ENCODE results near the gene CTNND2.

CTNND2 gene

DNA sequence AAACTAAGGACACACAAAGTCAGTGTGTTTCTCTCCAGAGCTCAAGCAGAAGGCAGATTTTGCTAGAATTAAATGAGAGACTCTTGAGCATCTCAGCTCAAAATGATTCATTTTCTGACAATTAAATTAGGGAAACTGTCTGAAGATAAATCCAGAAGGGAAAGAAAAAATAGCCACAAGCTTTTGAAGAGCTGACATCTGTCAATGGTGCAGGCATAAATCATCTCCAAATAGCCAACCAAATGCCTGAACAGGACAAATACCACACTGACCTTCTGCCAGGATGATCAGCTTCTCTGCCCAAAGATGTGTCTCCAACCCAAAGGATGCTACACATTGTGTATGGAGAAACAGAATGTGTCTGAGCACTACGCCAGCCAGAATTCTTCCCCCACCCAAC lies 199.3 kb downstream of the CTNND2 start:
- Histone ChIP-seq H3K79me2 (ENCODE audit: control insufficient read depth, low read length) (no peaks in the 10 kb centered on the region), H3K36me3 (ENCODE audit: control insufficient read depth, low read length) (no peaks in the 10 kb centered on the region), H3K4me3 (ENCODE audit: low read length) (no peak overlapping the region), H3K4me1 (ENCODE audit: control insufficient read depth, low read length) (no peaks in the 10 kb centered on the region), H3K9me2 (replicated peaks; ENCODE audit: control insufficient read depth, low read length) (no peaks in the 10 kb centered on the region; the same call in 1 of the 2 replicates), H3K4me2 (ENCODE audit: low read length) (no peak overlapping the region), H3K27me3 (ENCODE audit: control insufficient read depth, low read length) (no peaks in the 10 kb centered on the region), H3F3A (ENCODE audit: control insufficient read depth, insufficient read depth) (no peaks in the 10 kb centered on the region), H4K20me1 (ENCODE audit: control insufficient read depth, insufficient read depth, low read depth, low read length) (no peaks in the 10 kb centered on the region), H3K9me3 (ENCODE audit: control insufficient read depth, insufficient read depth, low read length) (no peaks in the 10 kb centered on the region), H3K27ac (ENCODE audit: low read depth, low read length) (no peak overlapping the region)
- TF ChIP-seq, protein P1, sequence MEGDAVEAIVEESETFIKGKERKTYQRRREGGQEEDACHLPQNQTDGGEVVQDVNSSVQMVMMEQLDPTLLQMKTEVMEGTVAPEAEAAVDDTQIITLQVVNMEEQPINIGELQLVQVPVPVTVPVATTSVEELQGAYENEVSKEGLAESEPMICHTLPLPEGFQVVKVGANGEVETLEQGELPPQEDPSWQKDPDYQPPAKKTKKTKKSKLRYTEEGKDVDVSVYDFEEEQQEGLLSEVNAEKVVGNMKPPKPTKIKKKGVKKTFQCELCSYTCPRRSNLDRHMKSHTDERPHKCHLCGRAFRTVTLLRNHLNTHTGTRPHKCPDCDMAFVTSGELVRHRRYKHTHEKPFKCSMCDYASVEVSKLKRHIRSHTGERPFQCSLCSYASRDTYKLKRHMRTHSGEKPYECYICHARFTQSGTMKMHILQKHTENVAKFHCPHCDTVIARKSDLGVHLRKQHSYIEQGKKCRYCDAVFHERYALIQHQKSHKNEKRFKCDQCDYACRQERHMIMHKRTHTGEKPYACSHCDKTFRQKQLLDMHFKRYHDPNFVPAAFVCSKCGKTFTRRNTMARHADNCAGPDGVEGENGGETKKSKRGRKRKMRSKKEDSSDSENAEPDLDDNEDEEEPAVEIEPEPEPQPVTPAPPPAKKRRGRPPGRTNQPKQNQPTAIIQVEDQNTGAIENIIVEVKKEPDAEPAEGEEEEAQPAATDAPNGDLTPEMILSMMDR (IDR thresholded peaks at IDR 0.05; ENCODE audit: low read depth, low read length, poor library complexity, severe bottlenecking) = no peak

DNA sequence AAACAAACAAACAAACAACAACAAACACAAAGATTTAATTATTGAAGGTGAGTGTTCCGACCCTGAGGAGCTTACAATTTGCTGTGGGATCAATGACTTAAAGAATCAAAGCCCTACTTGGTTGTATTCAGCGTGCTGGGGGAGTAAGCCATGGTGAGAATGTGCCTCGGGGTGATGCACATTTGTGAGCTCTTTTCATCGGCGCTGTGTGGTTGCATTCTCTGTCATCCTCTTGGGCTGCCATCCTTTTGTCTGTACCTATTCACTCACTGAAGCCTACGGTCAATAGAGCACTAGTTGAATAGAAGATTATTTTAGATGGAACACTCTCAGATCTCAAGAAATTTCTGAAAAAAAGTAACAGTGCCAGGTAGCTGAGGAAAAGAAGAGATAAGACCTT lies 203.9 kb downstream of the CTNND2 start:
- no peaks in the 10 kb centered on the region; the same call in 1 of the 2 replicates for H3K9me2 ChIP-seq (replicated peaks; ENCODE audit: control insufficient read depth, low read length)
- no peak overlapping the region for H3K4me2 ChIP-seq (ENCODE audit: low read length)
- no peak overlapping the region for H3K27ac ChIP-seq (ENCODE audit: low read depth, low read length)
- no peaks in the 10 kb centered on the region for H3K9me3 ChIP-seq (ENCODE audit: control insufficient read depth, insufficient read depth, low read length)
- H3K27me3 ChIP-seq (ENCODE audit: control insufficient read depth, low read length) = no peaks in the 10 kb centered on the region
- no peak overlapping the region for H3K4me3 ChIP-seq (ENCODE audit: low read length)
- no peaks in the 10 kb centered on the region for H3K4me1 ChIP-seq (ENCODE audit: control insufficient read depth, low read length)
- H4K20me1 ChIP-seq (ENCODE audit: control insufficient read depth, insufficient read depth, low read depth, low read length) = no peaks in the 10 kb centered on the region
- TF ChIP-seq, protein P1 (IDR thresholded peaks at IDR 0.05; ENCODE audit: low read depth, low read length, poor library complexity, severe bottlenecking) = no peak
- no peaks in the 10 kb centered on the region for H3K36me3 ChIP-seq (ENCODE audit: control insufficient read depth, low read length)
- no peaks in the 10 kb centered on the region for H3K79me2 ChIP-seq (ENCODE audit: control insufficient read depth, low read length)
- no peaks in the 10 kb centered on the region for H3F3A ChIP-seq (ENCODE audit: control insufficient read depth, insufficient read depth)

DNA sequence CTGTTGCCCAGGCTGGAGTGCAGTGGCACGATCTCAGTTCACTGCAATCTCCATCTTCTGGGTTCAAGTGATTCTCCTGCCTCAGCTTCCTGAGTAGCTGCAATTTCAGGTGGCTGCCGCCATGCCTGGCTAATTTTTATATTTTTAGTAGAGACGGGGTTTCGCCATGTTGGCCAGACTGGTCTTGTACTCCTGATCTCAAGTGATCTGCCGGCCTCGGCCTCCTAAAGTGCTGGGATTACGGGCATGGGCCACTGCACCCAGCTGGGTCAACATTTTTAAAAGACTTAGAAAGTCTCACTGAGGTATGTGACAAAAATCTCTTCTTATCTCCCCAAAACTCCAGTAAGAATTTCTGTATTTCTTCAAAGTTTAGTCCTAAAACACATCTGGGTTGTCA lies 211.6 kb downstream of the CTNND2 start:
- no peak for TF ChIP-seq EZH2phosphoT487 (IDR thresholded peaks at IDR 0.05; ENCODE audit: borderline replicate concordance, low read length)
- Histone ChIP-seq H3K36me3 (ENCODE audit: control insufficient read depth, low read length) (no peaks in the 10 kb centered on the region), H3K9me3 (ENCODE audit: control insufficient read depth, insufficient read depth, low read length) (no peaks in the 10 kb centered on the region), H4K20me1 (ENCODE audit: control insufficient read depth, insufficient read depth, low read depth, low read length) (no peaks in the 10 kb centered on the region), H3K9me2 (replicated peaks; ENCODE audit: control insufficient read depth, low read length) (no peaks in the 10 kb centered on the region), H3F3A (ENCODE audit: control insufficient read depth, insufficient read depth) (no peaks in the 10 kb centered on the region), H3K4me1 (ENCODE audit: control insufficient read depth, low read length) (no peaks in the 10 kb centered on the region), H3K27ac (ENCODE audit: low read depth, low read length) (no peak overlapping the region), H3K79me2 (ENCODE audit: control insufficient read depth, low read length) (no peaks in the 10 kb centered on the region), H3K4me2 (ENCODE audit: low read length) (no peak overlapping the region), H3K27me3 (ENCODE audit: control insufficient read depth, low read length) (no peaks in the 10 kb centered on the region), H3K4me3 (ENCODE audit: low read length) (no peak overlapping the region)

DNA sequence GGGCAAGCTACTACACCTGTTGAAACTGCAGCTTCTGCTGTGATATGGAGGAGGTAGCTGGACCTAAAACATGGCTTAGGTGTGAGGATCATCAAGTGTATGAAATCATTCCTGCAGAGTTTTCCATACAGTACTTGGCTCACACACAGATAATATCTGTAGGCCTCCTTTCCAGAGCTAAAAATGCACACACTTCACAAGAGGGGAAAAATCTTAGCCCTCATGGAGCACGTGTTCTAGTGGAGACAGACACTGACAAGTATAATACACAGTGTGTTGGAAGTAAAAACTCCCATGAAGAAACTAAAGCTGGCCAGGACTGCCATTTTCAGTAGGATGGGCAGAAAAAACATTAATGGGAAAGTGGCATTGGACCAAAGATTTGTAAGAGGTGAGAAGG lies 216.7 kb downstream of the CTNND2 start:
- Histone ChIP-seq H3K27ac (ENCODE audit: low read depth, low read length) (no peak overlapping the region), H3K79me2 (ENCODE audit: control insufficient read depth, low read length) (no peaks in the 10 kb centered on the region), H3K9me2 (replicated peaks; ENCODE audit: control insufficient read depth, low read length) (no peaks in the 10 kb centered on the region), H3K4me2 (ENCODE audit: low read length) (no peak overlapping the region), H3K9me3 (ENCODE audit: control insufficient read depth, insufficient read depth, low read length) (no peaks in the 10 kb centered on the region), H3K4me1 (ENCODE audit: control insufficient read depth, low read length) (peaks cover 4% of the 10 kb centered on the region), H4K20me1 (ENCODE audit: control insufficient read depth, insufficient read depth, low read depth, low read length) (no peaks in the 10 kb centered on the region), H3K27me3 (ENCODE audit: control insufficient read depth, low read length) (no peaks in the 10 kb centered on the region), H3F3A (ENCODE audit: control insufficient read depth, insufficient read depth) (no peaks in the 10 kb centered on the region), H3K36me3 (ENCODE audit: control insufficient read depth, low read length) (no peaks in the 10 kb centered on the region), H3K4me3 (ENCODE audit: low read length) (no peak overlapping the region)
- TF ChIP-seq, protein P1 (IDR thresholded peaks at IDR 0.05; ENCODE audit: low read depth, low read length, poor library complexity, severe bottlenecking) = no peak
- TF ChIP-seq EZH2phosphoT487 (IDR thresholded peaks at IDR 0.05; ENCODE audit: borderline replicate concordance, low read length) = no peak

Data from DOHH2 (cell line).